Measurements from ENCODE around the gene ADAM12. TPM values are rescaled to one million over a fixed set of nuclear protein-coding genes. Genes with fewer than 3 reads are reported as not detected.

The ADAM12 gene
- total and polyA plus RNA-seq, 2 experiments from 2014 or later: 0.13 to 0.87 TPM

DNA sequence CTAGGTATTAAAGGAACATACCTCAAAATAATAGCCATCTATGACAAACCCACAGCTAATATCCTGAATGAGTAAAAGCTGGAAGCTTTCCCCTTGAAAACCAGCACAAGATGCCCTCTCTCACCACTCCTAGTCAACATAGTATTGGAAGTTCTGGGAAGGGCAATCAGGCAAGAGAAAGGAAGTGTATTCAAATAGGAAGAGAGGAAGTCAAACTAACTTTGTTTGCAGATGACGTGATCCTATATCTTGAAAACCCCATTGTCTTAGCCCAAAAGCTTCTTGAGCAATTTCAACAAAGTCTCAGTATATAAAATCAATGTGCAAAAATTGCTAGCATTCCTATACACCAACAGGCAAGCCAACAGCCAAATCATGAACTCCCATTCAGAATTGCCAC, 360.6 kb downstream of the ADAM12 start:
- DNase-seq (ENCODE audit: low spot score) (no peak), ATAC-seq (no peak)
- Mint-ChIP-seq H3K36me3 (ENCODE audit: low read depth) (no peaks in the 10 kb centered on the region; the same call in 2 of the 3 replicates), H3K9me3 (peaks cover 19% of the 10 kb centered on the region; the same call in 2 of the 3 replicates), H3K27me3 (ENCODE audit: insufficient read depth, low read depth, poor library complexity) (peaks cover 5% of the 10 kb centered on the region), H3K27ac (no peak overlapping the region), H3K4me3 (no peak overlapping the region), H3K4me1 (no peaks in the 10 kb centered on the region)
- Histone ChIP-seq H3K27ac (ENCODE audit: low read depth) (no peak overlapping the region), H3K4me3 (no peak overlapping the region), H2AFZ (no peak overlapping the region), H3F3A (replicated peaks; ENCODE audit: low read depth) (no peaks in the 10 kb centered on the region), H3K36me3 (ENCODE audit: insufficient read depth) (no peaks in the 10 kb centered on the region), H3K79me2 (replicated peaks; ENCODE audit: insufficient read depth) (no peaks in the 10 kb centered on the region), H3K27me3 (ENCODE audit: insufficient read depth) (no peaks in the 10 kb centered on the region), H3K9me2 (ENCODE audit: insufficient read depth) (0 out of 2 replicates have a peak, but pooled peaks cover 3% of the 10 kb centered on the region), H3K4me1 (ENCODE audit: insufficient read depth) (no peaks in the 10 kb centered on the region), H3K4me2 (no peak overlapping the region), H4K20me1 (replicated peaks; ENCODE audit: insufficient read depth) (no peaks in the 10 kb centered on the region)
- TF ChIP-seq CREB1 (CRISPR knock-in tag; IDR thresholded peaks at IDR 0.05; ENCODE audit: low read depth) (no peak), STAT1 (IDR thresholded peaks at IDR 0.05; ENCODE audit: unreplicated experiment) (no peak), POLR2AphosphoS5 (IDR thresholded peaks at IDR 0.05; ENCODE audit: low read depth) (no peak), NANOG (IDR thresholded peaks at IDR 0.05; ENCODE audit: borderline replicate concordance) (no peak), EZH2phosphoT487 (IDR thresholded peaks at IDR 0.05; ENCODE audit: unreplicated experiment) (no peak), ZNF331 (CRISPR knock-in tag; IDR thresholded peaks at IDR 0.05; ENCODE audit: low read depth) (no peak)
- TF ChIP-seq, protein P1, sequence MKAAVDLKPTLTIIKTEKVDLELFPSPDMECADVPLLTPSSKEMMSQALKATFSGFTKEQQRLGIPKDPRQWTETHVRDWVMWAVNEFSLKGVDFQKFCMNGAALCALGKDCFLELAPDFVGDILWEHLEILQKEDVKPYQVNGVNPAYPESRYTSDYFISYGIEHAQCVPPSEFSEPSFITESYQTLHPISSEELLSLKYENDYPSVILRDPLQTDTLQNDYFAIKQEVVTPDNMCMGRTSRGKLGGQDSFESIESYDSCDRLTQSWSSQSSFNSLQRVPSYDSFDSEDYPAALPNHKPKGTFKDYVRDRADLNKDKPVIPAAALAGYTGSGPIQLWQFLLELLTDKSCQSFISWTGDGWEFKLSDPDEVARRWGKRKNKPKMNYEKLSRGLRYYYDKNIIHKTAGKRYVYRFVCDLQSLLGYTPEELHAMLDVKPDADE (IDR thresholded peaks at IDR 0.05): no peak
- TF ChIP-seq, protein P2, sequence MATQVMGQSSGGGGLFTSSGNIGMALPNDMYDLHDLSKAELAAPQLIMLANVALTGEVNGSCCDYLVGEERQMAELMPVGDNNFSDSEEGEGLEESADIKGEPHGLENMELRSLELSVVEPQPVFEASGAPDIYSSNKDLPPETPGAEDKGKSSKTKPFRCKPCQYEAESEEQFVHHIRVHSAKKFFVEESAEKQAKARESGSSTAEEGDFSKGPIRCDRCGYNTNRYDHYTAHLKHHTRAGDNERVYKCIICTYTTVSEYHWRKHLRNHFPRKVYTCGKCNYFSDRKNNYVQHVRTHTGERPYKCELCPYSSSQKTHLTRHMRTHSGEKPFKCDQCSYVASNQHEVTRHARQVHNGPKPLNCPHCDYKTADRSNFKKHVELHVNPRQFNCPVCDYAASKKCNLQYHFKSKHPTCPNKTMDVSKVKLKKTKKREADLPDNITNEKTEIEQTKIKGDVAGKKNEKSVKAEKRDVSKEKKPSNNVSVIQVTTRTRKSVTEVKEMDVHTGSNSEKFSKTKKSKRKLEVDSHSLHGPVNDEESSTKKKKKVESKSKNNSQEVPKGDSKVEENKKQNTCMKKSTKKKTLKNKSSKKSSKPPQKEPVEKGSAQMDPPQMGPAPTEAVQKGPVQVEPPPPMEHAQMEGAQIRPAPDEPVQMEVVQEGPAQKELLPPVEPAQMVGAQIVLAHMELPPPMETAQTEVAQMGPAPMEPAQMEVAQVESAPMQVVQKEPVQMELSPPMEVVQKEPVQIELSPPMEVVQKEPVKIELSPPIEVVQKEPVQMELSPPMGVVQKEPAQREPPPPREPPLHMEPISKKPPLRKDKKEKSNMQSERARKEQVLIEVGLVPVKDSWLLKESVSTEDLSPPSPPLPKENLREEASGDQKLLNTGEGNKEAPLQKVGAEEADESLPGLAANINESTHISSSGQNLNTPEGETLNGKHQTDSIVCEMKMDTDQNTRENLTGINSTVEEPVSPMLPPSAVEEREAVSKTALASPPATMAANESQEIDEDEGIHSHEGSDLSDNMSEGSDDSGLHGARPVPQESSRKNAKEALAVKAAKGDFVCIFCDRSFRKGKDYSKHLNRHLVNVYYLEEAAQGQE (IDR thresholded peaks at IDR 0.05; ENCODE audit: unreplicated experiment): no peak

DNA sequence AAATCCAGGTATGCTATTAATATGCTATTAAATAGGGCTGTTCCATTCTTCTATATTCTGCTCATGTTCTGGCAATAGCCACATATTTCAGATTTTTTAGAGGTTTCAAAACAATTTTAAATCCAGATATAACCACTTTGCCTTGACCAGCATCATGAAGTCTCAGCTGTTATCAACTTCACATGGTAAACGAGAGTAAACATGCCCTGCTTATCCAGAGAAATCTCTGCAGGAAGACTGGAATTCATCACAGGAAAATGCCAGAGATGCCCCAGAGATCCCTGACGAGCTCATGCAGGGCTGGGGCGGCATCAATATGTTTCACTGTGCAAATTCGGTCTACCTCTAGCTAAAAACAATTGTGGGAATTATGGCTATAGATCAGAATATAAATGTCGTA, 365.4 kb downstream of the ADAM12 start:
- Mint-ChIP-seq H3K27ac (no peak overlapping the region), H3K36me3 (ENCODE audit: low read depth) (no peaks in the 10 kb centered on the region; the same call in 2 of the 3 replicates), H3K4me1 (no peaks in the 10 kb centered on the region; the same call in 2 of the 3 replicates), H3K27me3 (ENCODE audit: insufficient read depth, low read depth, poor library complexity) (peaks cover 1% of the 10 kb centered on the region), H3K4me3 (no peak overlapping the region), H3K9me3 (peaks cover 7% of the 10 kb centered on the region; the same call in 2 of the 3 replicates)
- H3K27ac ChIP-seq (ENCODE audit: low read depth): no peak overlapping the region
- H3F3A ChIP-seq (replicated peaks; ENCODE audit: low read depth): no peaks in the 10 kb centered on the region
- DNase-seq (ENCODE audit: low spot score) (no peak), ATAC-seq (no peak)
- H3K27me3 ChIP-seq (ENCODE audit: insufficient read depth): no peaks in the 10 kb centered on the region
- H3K4me2 ChIP-seq: no peak overlapping the region
- H3K4me3 ChIP-seq: no peak overlapping the region
- peaks cover 9% of the 10 kb centered on the region for H3K9me2 ChIP-seq (ENCODE audit: insufficient read depth)
- no peaks in the 10 kb centered on the region for H3K36me3 ChIP-seq (ENCODE audit: insufficient read depth)
- H2AFZ ChIP-seq: no peak overlapping the region
- no peaks in the 10 kb centered on the region for H3K4me1 ChIP-seq (ENCODE audit: insufficient read depth)
- H4K20me1 ChIP-seq (replicated peaks; ENCODE audit: insufficient read depth): no peaks in the 10 kb centered on the region
- no peaks in the 10 kb centered on the region for H3K79me2 ChIP-seq (replicated peaks; ENCODE audit: insufficient read depth)
- TF ChIP-seq STAT1 (IDR thresholded peaks at IDR 0.05; ENCODE audit: unreplicated experiment) (no peak), JUNB (IDR thresholded peaks at IDR 0.05; ENCODE audit: unreplicated experiment) (no peak), NANOG (IDR thresholded peaks at IDR 0.05; ENCODE audit: borderline replicate concordance) (no peak), EZH2phosphoT487 (IDR thresholded peaks at IDR 0.05; ENCODE audit: unreplicated experiment) (no peak), ZNF331 (CRISPR knock-in tag; IDR thresholded peaks at IDR 0.05; ENCODE audit: low read depth) (no peak), POLR2AphosphoS5 (IDR thresholded peaks at IDR 0.05; ENCODE audit: low read depth) (no peak)
- TF ChIP-seq, protein P2 (IDR thresholded peaks at IDR 0.05; ENCODE audit: unreplicated experiment): no peak
- TF ChIP-seq, protein P1 (IDR thresholded peaks at IDR 0.05): no peak
